ENCODE measurements around the gene PAM. TPM values are rescaled to one million over a fixed set of nuclear protein-coding genes. Genes with fewer than 3 reads are reported as not detected.
"Not testable (repeated sequence)": the region's sequence is repeated elsewhere in the genome, so short reads cannot be mapped to it uniquely, and the experiment has no call there.

PAM gene
- total RNA-seq, 2 experiments from 2014 or later, result not detected

GRCh38 chr5:103066326-103066725, 311.2 kb downstream of the PAM start:
- Histone ChIP-seq H3K36me3 (ENCODE audit: insufficient read depth, low read length) (no peaks in the 10 kb centered on the region), H3K4me3 (ENCODE audit: low read depth, low read length, poor library complexity, severe bottlenecking) (no peak overlapping the region), H3K27ac (ENCODE audit: low read depth, low read length, poor library complexity, severe bottlenecking) (no peak overlapping the region), H4K20me1 (ENCODE audit: insufficient read depth, low read length) (no peaks in the 10 kb centered on the region), H2AFZ (ENCODE audit: low read length) (no peak overlapping the region), H3K4me1 (ENCODE audit: insufficient read depth, low read length, poor library complexity, severe bottlenecking) (no peaks in the 10 kb centered on the region), H3K79me2 (ENCODE audit: insufficient read depth, low read depth, low read length) (no peaks in the 10 kb centered on the region), H3K9me2 (ENCODE audit: insufficient read depth, low read length) (no peaks in the 10 kb centered on the region), H3K9me3 (ENCODE audit: low read length) (no peaks in the 10 kb centered on the region), H3K4me2 (ENCODE audit: low read length) (no peak overlapping the region)
- intact Hi-C loops (cut with micrococcal nuclease; ENCODE audit: unreplicated experiment), result no loop called here
- BruUV-seq (replicated peaks), result no TSS peak
- TF ChIP-seq CTCF (conservative IDR thresholded peaks at IDR 0.05; ENCODE audit: low read length), result no peak
- TF ChIP-seq EZH2phosphoT487 (IDR thresholded peaks at IDR 0.05; ENCODE audit: borderline replicate concordance, low read depth, low read length), result no peak
- no peak for DNase-seq (ENCODE audit: low spot score)
- CTCF ChIA-PET (ENCODE audit: unreplicated experiment), result no interaction called here
- POLR2A ChIA-PET, result no interaction called here

GRCh38 chr5:103073500-103073899, 318.4 kb downstream of the PAM start:
- H3K79me2 ChIP-seq (ENCODE audit: insufficient read depth, low read depth, low read length); H3K4me1 ChIP-seq (ENCODE audit: insufficient read depth, low read length, poor library complexity, severe bottlenecking); H3K9me2 ChIP-seq (ENCODE audit: insufficient read depth, low read length); H3K4me3 ChIP-seq (ENCODE audit: low read depth, low read length, poor library complexity, severe bottlenecking); DNase-seq (ENCODE audit: low spot score); H3K27ac ChIP-seq (ENCODE audit: low read depth, low read length, poor library complexity, severe bottlenecking); BruUV-seq (replicated peaks); POLR2A ChIA-PET; H3K36me3 ChIP-seq (ENCODE audit: insufficient read depth, low read length); H2AFZ ChIP-seq (ENCODE audit: low read length); intact Hi-C loops (cut with micrococcal nuclease; ENCODE audit: unreplicated experiment); H3K4me2 ChIP-seq (ENCODE audit: low read length); CTCF ChIA-PET (ENCODE audit: unreplicated experiment); H3K9me3 ChIP-seq (ENCODE audit: low read length); H4K20me1 ChIP-seq (ENCODE audit: insufficient read depth, low read length): not testable (repeated sequence)

GRCh38 chr5:103075442-103075841, 320.3 kb downstream of the PAM start:
- Histone ChIP-seq H3K9me2 (ENCODE audit: insufficient read depth, low read length) (no peaks in the 10 kb centered on the region), H3K79me2 (ENCODE audit: insufficient read depth, low read depth, low read length) (no peaks in the 10 kb centered on the region), H3K36me3 (ENCODE audit: insufficient read depth, low read length) (no peaks in the 10 kb centered on the region), H3K4me1 (ENCODE audit: insufficient read depth, low read length, poor library complexity, severe bottlenecking) (no peaks in the 10 kb centered on the region), H3K4me3 (ENCODE audit: low read depth, low read length, poor library complexity, severe bottlenecking) (no peak overlapping the region), H3K9me3 (ENCODE audit: low read length) (no peaks in the 10 kb centered on the region), H4K20me1 (ENCODE audit: insufficient read depth, low read length) (no peaks in the 10 kb centered on the region), H3K27ac (ENCODE audit: low read depth, low read length, poor library complexity, severe bottlenecking) (no peak overlapping the region), H3K4me2 (ENCODE audit: low read length) (no peak overlapping the region), H2AFZ (ENCODE audit: low read length) (no peak overlapping the region)
- no TSS peak for BruUV-seq (replicated peaks)
- POLR2A ChIA-PET, result no interaction called here
- TF ChIP-seq CTCF (conservative IDR thresholded peaks at IDR 0.05; ENCODE audit: low read length) (no peak), EZH2phosphoT487 (IDR thresholded peaks at IDR 0.05; ENCODE audit: borderline replicate concordance, low read depth, low read length) (no peak)
- no peak for DNase-seq (ENCODE audit: low spot score)
- intact Hi-C loops (cut with micrococcal nuclease; ENCODE audit: unreplicated experiment), result no loop called here
- CTCF ChIA-PET (ENCODE audit: unreplicated experiment), result no interaction called here

All from OCI-LY7 (cell line).